Kidney (tissue), 14 donors: ENCODE data around the gene MAPK1. TPM values are rescaled to one million over a fixed set of nuclear protein-coding genes. Genes with fewer than 3 reads are reported as not detected.

Source experiments
- DNase-seq, 5 donors: peaks; one replicate each; pipeline ENCODE4 v3.0.0-alpha.2; 2013 to 2020
- FAIRE-seq: peaks from 2 replicates; lab custom pipeline; 2012; peaks lifted over from hg19 to GRCh38; lab: Jason Lieb, UNC
- H3K27ac ChIP-seq, 2 donors: one replicate each; pipeline ENCODE4 v1.7.0; 2013; ENCODE audit warnings: low read depth in 2 of 2, low read length in 2 of 2, inconsistent platforms in 1 of 2
- H3K27me3 ChIP-seq: one replicate; pipeline ENCODE4 v1.7.1; 2013; ENCODE audit warnings: low read length, inconsistent platforms; ENCODE audit not compliant: control insufficient read depth, insufficient read depth
- H3K36me3 ChIP-seq, 3 donors: one replicate each; pipeline versions ENCODE4 v1.7.0 to v1.7.1; 2013; ENCODE audit warnings: low read length in 3 of 3, control low read depth in 1 of 3, inconsistent platforms in 1 of 3; ENCODE audit not compliant: insufficient read depth in 3 of 3, control insufficient read depth in 2 of 3
- H3K4me1 ChIP-seq, 3 donors: one replicate each; pipeline versions ENCODE4 v1.7.0 to v1.7.1; 2013; ENCODE audit warnings: low read length in 3 of 3, inconsistent platforms in 1 of 3, low read depth in 1 of 3; ENCODE audit not compliant: control insufficient read depth in 2 of 3, insufficient read depth in 2 of 3
- H3K4me3 ChIP-seq, 3 donors: one replicate each; pipeline versions ENCODE4 v1.7.0 to v1.8.1; 2013; ENCODE audit warnings: low read length in 3 of 3, control low read depth in 1 of 3, inconsistent platforms in 1 of 3
- H3K9ac ChIP-seq, 3 donors: one replicate each; pipeline versions ENCODE4 v1.7.0 to v1.7.1; 2013; ENCODE audit warnings: low read length in 3 of 3, control low read depth in 1 of 3, inconsistent platforms in 1 of 3
- H3K9me3 ChIP-seq, 3 donors: one replicate each; pipeline versions ENCODE4 v1.7.0 to v1.7.1; 2013; ENCODE audit warnings: low read length in 3 of 3, control low read depth in 1 of 3, inconsistent platforms in 1 of 3; ENCODE audit not compliant: control insufficient read depth in 2 of 3, insufficient read depth in 1 of 3
- intact Hi-C: fragments of 100-400 bp; cut with DNase I; formaldehyde crosslinking; loops from one replicate; pipeline ENCODE4 v1.11.1; 2022
- polyA plus RNA-seq: library from polyadenylated mRNA; stranded (reverse); fragments of 350-450 nt; fragmentation: Illumina TruSeq; extraction: RNeasy Lipid Tissue Mini Kit (QIAGEN cat#74804); gene quantifications from one replicate; pipeline ENCODE4 v1.2.3, GENCODE V29; 2014; ENCODE audit warnings: low read depth, low replicate concordance; ENCODE audit not compliant: insufficient read depth
- total RNA-seq: library from RNA; stranded (reverse); fragmentation: NEBNext Ultra II Directional; extraction: Animal tissue kit (Norgen Biotek cat#: 25700); gene quantifications from one replicate; pipeline ENCODE4 v1.2.1, GENCODE V29; 2021
- TF ChIP-seq, protein P1 (sequence below): IDR thresholded peaks from 3 replicates; pipeline ENCODE4 v1.5.1; 2012; ENCODE audit warnings: mild to moderate bottlenecking, moderate library complexity, borderline replicate concordance; ENCODE audit not compliant: insufficient read depth; ENCODE audit errors: extremely low read depth
- donor health status: control.
- donor health status: control.
- donor health status: control.
- donor health status: control.
- donor health status: control.
- donor health status: DM: yes; HTN: yes; CAD: no.
- donor health status: Normal renal cell carcinoma (clear cell type).

Gene MAPK1
- total and polyA plus RNA-seq, 2 donors from 2014 or later: 21.3 to 128 TPM

DNA sequence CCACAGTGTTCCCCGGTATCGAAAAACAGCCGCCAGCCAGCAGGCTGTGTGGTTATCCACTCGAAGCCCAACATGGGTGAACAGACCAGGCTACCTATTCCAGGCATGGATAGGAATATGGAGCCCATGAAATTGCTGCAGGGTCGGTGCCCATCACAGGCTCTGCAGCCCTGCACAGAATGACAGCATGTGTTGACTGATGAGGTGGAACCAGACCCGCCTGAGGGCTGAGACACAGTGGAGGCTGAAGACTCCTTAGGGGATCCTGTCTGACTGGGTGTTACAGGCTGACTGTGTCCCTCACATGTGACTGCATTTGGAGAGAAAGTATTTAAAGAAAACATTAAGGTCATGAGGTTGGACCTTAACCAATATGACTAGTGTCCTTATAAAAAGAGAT is 125.7 kb downstream of the MAPK1 start:
- H3K4me3 ChIP-seq: no peak overlapping the region
- DNase-seq (no peak), FAIRE-seq (no peak)
- TF ChIP-seq, protein P1, sequence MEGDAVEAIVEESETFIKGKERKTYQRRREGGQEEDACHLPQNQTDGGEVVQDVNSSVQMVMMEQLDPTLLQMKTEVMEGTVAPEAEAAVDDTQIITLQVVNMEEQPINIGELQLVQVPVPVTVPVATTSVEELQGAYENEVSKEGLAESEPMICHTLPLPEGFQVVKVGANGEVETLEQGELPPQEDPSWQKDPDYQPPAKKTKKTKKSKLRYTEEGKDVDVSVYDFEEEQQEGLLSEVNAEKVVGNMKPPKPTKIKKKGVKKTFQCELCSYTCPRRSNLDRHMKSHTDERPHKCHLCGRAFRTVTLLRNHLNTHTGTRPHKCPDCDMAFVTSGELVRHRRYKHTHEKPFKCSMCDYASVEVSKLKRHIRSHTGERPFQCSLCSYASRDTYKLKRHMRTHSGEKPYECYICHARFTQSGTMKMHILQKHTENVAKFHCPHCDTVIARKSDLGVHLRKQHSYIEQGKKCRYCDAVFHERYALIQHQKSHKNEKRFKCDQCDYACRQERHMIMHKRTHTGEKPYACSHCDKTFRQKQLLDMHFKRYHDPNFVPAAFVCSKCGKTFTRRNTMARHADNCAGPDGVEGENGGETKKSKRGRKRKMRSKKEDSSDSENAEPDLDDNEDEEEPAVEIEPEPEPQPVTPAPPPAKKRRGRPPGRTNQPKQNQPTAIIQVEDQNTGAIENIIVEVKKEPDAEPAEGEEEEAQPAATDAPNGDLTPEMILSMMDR: no peak
- intact Hi-C loops: no loop called here
- H3K27me3 ChIP-seq: no peaks in the 10 kb centered on the region
- no peak overlapping the region for H3K27ac ChIP-seq
- no peaks in the 10 kb centered on the region for H3K4me1 ChIP-seq
- no peak overlapping the region for H3K9ac ChIP-seq
- no peaks in the 10 kb centered on the region for H3K9me3 ChIP-seq
- no peaks in the 10 kb centered on the region for H3K36me3 ChIP-seq

DNA sequence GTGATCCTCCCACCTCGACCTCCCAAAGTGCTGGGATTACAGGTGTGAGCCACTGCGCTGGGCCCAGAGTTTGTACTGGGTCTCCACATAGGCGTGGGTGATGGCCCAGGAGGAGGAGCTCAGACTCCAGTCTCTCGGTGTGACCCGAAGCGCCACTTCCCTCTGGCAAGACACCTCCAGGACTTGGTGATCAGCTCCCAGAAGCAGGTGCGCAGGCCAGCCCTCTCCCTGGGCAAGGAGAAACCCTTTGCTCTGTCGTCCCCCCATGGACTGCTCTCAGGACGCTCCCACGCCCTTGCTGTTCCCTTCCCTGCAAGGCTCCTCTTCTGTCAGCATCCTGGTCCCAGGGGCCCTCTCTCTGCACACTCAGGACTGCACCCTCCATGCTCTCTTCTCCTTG is 126.4 kb downstream of the MAPK1 start:
- Histone ChIP-seq H3K9me3 (no peaks in the 10 kb centered on the region), H3K4me3 (no peak overlapping the region), H3K27ac (no peak overlapping the region), H3K9ac (no peak overlapping the region), H3K27me3 (no peaks in the 10 kb centered on the region), H3K4me1 (peaks cover 0 to 3% (median 0%) of the 10 kb centered on the region in 3 donors), H3K36me3 (no peaks in the 10 kb centered on the region)
- intact Hi-C loops: no loop called here
- DNase-seq: no peak
- no peak for FAIRE-seq
- TF ChIP-seq, protein P1: no peak

DNA sequence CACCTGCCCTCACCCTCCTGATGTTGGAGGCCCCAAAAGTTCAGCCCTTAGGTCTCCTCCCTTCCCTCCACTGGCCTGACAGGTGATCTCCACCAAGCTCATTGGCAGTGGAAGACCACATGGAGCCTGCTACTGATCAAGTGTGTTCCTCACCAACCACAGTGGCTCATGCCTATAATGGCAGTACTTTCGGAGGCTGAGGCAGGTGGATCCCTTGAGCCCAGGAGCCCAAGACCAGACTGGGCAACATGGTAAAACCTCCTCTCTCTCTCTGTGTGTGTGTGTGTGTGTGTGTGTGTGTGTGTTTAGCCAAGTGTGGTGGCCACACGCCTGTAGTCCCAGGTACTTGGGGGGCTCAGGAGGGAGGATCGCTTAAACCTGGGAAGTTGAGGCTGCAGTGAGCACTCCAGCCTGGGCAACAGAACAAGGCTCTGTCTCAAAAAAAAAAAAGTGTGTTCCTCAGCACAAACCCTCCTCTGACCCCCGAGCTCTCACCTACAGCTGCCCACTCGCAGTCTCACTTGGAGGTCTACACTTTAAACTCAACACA is 127.5 kb downstream of the MAPK1 start:
- intact Hi-C loops: no loop called here
- no peaks in the 10 kb centered on the region for H3K36me3 ChIP-seq

More for the DNA sequence above, 127.5 kb downstream of the MAPK1 start:
- TF ChIP-seq, protein P1: no peak
- DNase-seq (no peak), FAIRE-seq (no peak)
- Histone ChIP-seq H3K27me3 (no peaks in the 10 kb centered on the region), H3K27ac (no peak overlapping the region), H3K9me3 (no peaks in the 10 kb centered on the region), H3K9ac (no peak overlapping the region), H3K4me3 (no peak overlapping the region), H3K4me1 (peaks cover 0 to 5% (median 0%) of the 10 kb centered on the region in 3 donors)
